ENCODE measurements around the gene URGCP. TPM values are rescaled to one million over a fixed set of nuclear protein-coding genes. Genes with fewer than 3 reads are reported as not detected.
"Not testable (repeated sequence)": the region's sequence is repeated elsewhere in the genome, so short reads cannot be mapped to it uniquely, and the experiment has no call there.

Gene URGCP
- total RNA-seq, 4 donors from 2014 or later = 33.4 to 47.9 (median 39.2) TPM

GRCh38 chr7:43905209-43905946, 1.0 kb downstream of the URGCP start:
- no peak for TF ChIP-seq POLR2A (IDR thresholded peaks at IDR 0.05)
- TF ChIP-seq CTCF (IDR thresholded peaks at IDR 0.05) = no peak
- peak; percentile 13 for TF ChIP-seq POLR2AphosphoS5 (IDR thresholded peaks at IDR 0.05)
- no peaks in the 10 kb centered on the region for H3K36me3 ChIP-seq
- peak overlapping the region; percentile 74 to 85 for H3K4me3 ChIP-seq
- no peaks in the 10 kb centered on the region for H3K9me3 ChIP-seq
- H3K27me3 ChIP-seq = no peaks in the 10 kb centered on the region
- no peak for ATAC-seq
- WGBS, 2 donors (ENCODE audit: low coverage in 1 of 2) = 25 to 48% methylated on average over 5 to 8 of the region's 8 CpGs
- H3K4me1 ChIP-seq = peaks cover 3 to 62% (median 18%) of the 10 kb centered on the region in 3 donors
- peak overlapping the region; percentile 24 to 93 (median 92) for H3K27ac ChIP-seq

DNA sequence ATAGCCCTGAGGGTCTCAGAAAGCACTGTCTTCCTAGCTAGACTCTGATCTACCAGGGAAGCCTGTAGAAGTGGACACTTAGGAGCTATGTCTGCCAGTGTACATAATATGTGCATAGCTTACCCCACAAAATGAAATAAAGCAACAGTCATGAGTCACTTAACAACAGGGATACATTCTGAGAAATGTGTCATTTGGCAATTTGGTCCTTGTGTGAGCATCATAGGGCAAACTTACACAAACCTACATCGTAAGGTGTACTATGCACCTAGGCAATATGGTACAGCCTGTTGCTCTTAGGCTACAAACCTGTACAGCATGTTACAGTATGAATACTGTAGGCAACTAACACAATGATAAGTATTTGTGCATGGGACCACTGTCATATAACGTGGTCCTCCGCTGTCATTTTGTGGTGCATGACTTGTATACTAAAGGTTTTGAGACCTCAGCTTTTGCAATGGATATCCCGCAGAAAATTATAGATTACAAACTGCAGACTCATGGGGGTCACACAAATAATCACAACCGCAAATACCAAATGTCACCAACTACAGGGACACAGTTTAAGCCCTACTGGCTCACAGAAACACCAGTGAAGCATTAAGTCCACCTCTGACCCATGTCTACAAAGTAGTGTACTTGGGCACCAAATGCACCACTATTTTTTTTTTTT, 1.7 kb downstream of the URGCP start:
- Histone ChIP-seq H3K36me3 (no peaks in the 10 kb centered on the region), H3K4me1 (peaks cover 3 to 63% (median 18%) of the 10 kb centered on the region in 3 donors), H3K27ac (peak overlapping the region in 3 of 4 donors; percentile 66 to 92 (median 92)), H3K4me3 (peak overlapping the region in 1 of 2 donors; percentile 85), H3K27me3 (no peaks in the 10 kb centered on the region), H3K9me3 (no peaks in the 10 kb centered on the region)
- ATAC-seq = no peak
- 85 to 90% methylated on average over 5 of the region's 5 CpGs for WGBS, 2 donors (ENCODE audit: low coverage in 1 of 2)
- TF ChIP-seq EP300 (IDR thresholded peaks at IDR 0.05) = no peak
- no peak for TF ChIP-seq CTCF (IDR thresholded peaks at IDR 0.05)
- TF ChIP-seq POLR2A (IDR thresholded peaks at IDR 0.05) = no peak
- no peak for TF ChIP-seq POLR2AphosphoS5 (IDR thresholded peaks at IDR 0.05)

GRCh38 chr7:43902542-43903054, 3.8 kb downstream of the URGCP start:
- H3K4me1 ChIP-seq = peaks cover 3 to 75% (median 18%) of the 10 kb centered on the region in 3 donors
- H3K4me3 ChIP-seq = no peak overlapping the region
- no peaks in the 10 kb centered on the region for H3K9me3 ChIP-seq
- no peak for ATAC-seq
- WGBS, 2 donors (ENCODE audit: low coverage in 1 of 2) = 85 to 90% methylated on average over 4 to 5 of the region's 5 CpGs
- H3K27me3 ChIP-seq = no peaks in the 10 kb centered on the region
- TF ChIP-seq CTCF (IDR thresholded peaks at IDR 0.05) (no peak), POLR2AphosphoS5 (IDR thresholded peaks at IDR 0.05) (no peak), EP300 (IDR thresholded peaks at IDR 0.05) (no peak)
- no peak overlapping the region for H3K27ac ChIP-seq
- H3K36me3 ChIP-seq = no peaks in the 10 kb centered on the region

DNA sequence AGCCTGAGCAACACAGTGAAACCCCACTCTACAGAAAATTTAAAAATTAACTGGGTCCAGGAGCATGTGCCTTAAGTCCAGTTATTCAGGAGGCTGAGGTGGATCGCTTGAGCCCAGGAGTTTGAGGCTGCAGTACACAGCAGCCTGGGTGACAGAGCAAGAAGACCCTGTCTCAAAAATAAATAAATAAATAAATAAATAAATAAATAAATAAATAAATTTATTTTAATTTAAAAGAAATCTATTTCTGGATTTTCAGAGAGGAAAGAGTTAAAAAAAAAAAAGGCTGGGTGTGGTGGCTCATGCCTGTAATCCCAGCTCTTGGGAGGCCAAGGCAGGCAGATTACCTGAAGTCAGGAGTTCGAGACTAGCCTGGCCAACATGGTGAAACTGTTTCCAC, 7.8 kb downstream of the URGCP start:
- H3K4me1 ChIP-seq = peaks cover 0 to 47% (median 3%) of the 10 kb centered on the region in 3 donors
- ATAC-seq, H3K27me3 ChIP-seq, H3K9me3 ChIP-seq, H3K4me3 ChIP-seq, H3K27ac ChIP-seq, H3K36me3 ChIP-seq: not testable (repeated sequence)
- 97 to 100% methylated on average over 1 to 2 of the region's 2 CpGs for WGBS, 2 donors (ENCODE audit: low coverage in 1 of 2)

GRCh38 chr7:43895847-43896415, 10.5 kb downstream of the URGCP start:
- Histone ChIP-seq H3K4me1 (peaks cover 0 to 34% (median 5%) of the 10 kb centered on the region in 3 donors), H3K27me3 (no peaks in the 10 kb centered on the region), H3K36me3 (peaks cover 0 to 6% of the 10 kb centered on the region in 2 donors), H3K4me3 (no peak overlapping the region), H3K27ac (no peak overlapping the region), H3K9me3 (no peaks in the 10 kb centered on the region)
- no peak for TF ChIP-seq CTCF (IDR thresholded peaks at IDR 0.05)
- TF ChIP-seq POLR2A (IDR thresholded peaks at IDR 0.05) = no peak
- no peak for TF ChIP-seq EP300 (IDR thresholded peaks at IDR 0.05)
- TF ChIP-seq POLR2AphosphoS5 (IDR thresholded peaks at IDR 0.05) = no peak
- no peak for ATAC-seq
- WGBS, 2 donors (ENCODE audit: low coverage in 1 of 2) = 90% methylated on average over 6 of the region's 8 CpGs; no CpG with 5 or more reads in 1 of the 2 donors
